HEK293T (cell line): ENCODE results near the gene LRRIQ1.
A peak's percentile ranks its signal among the peaks of the same experiment; 100 is the strongest.

Source experiments
- CTCF ChIA-PET: fragments of 350-600 bp; formaldehyde crosslinking; extraction: SDS; loops from one replicate; lab custom pipeline; 2021; ENCODE audit warnings: antibody characterized with exemption, inconsistent platforms; lab: Yijun Ruan, JAX
- POLR2A ChIA-PET: fragments of 350-600 bp; formaldehyde crosslinking; extraction: SDS; loops from one replicate; lab custom pipeline; 2020; ENCODE audit warnings: antibody characterized with exemption, inconsistent platforms; lab: Yijun Ruan, JAX
- DNase-seq: peaks from one replicate; pipeline ENCODE4 v3.0.0; 2012; ENCODE audit warnings: mixed read lengths; ENCODE audit errors: extremely low spot score
- ARNT ChIP-seq: fragments of 450-650 bp; IDR thresholded peaks from 2 replicates; pipeline ENCODE4 v1.6.1; 2017; ENCODE audit warnings: mild to moderate bottlenecking
- BHLHE40 ChIP-seq: fragments of 450-650 bp; IDR thresholded peaks from 2 replicates; pipeline ENCODE4 v1.6.1; 2016; ENCODE audit warnings: mild to moderate bottlenecking, moderate library complexity, borderline replicate concordance
- CTBP1 ChIP-seq: fragments of 450-650 bp; IDR thresholded peaks from 2 replicates; pipeline ENCODE4 v1.6.1; 2016; ENCODE audit warnings: borderline replicate concordance
- ELF4 ChIP-seq: fragments of 450-650 bp; IDR thresholded peaks from 2 replicates; pipeline ENCODE4 v1.6.1; 2017; ENCODE audit warnings: antibody characterized with exemption
- FOXA1 ChIP-seq: fragments of 450-650 bp; IDR thresholded peaks from 2 replicates; pipeline ENCODE4 v1.6.1; 2016; ENCODE audit warnings: mild to moderate bottlenecking
- FOXK2 ChIP-seq: fragments of 450-650 bp; IDR thresholded peaks from 2 replicates; pipeline ENCODE4 v1.6.1; 2016; ENCODE audit warnings: mild to moderate bottlenecking
- FOXM1 ChIP-seq: fragments of 450-650 bp; IDR thresholded peaks from 2 replicates; pipeline ENCODE4 v1.6.1; 2017; ENCODE audit warnings: mild to moderate bottlenecking, borderline replicate concordance
- HDGF ChIP-seq: fragments of 450-650 bp; IDR thresholded peaks from 2 replicates; pipeline ENCODE4 v1.6.1; 2017; ENCODE audit warnings: antibody characterized with exemption, borderline replicate concordance
- L3MBTL2 ChIP-seq: fragments of 450-650 bp; conservative IDR thresholded peaks from 2 replicates; pipeline ENCODE4 v1.6.1; 2016; ENCODE audit warnings: mild to moderate bottlenecking
- LEF1 ChIP-seq: fragments of 450-650 bp; IDR thresholded peaks from 2 replicates; pipeline ENCODE4 v1.6.1; 2017; ENCODE audit warnings: mild to moderate bottlenecking, borderline replicate concordance
- NFRKB ChIP-seq: fragments of 450-650 bp; IDR thresholded peaks from 2 replicates; pipeline ENCODE4 v1.6.1; 2016; ENCODE audit warnings: mild to moderate bottlenecking, moderate library complexity
- SP1 ChIP-seq: fragments of 450-650 bp; IDR thresholded peaks from 2 replicates; pipeline ENCODE4 v1.6.1; 2017
- SUZ12 ChIP-seq: fragments of 450-650 bp; IDR thresholded peaks from 2 replicates; pipeline ENCODE4 v1.6.1; 2016; ENCODE audit warnings: mild to moderate bottlenecking
- TARDBP ChIP-seq: fragments of 450-650 bp; IDR thresholded peaks from 2 replicates; pipeline ENCODE4 v1.6.1; 2016
- ZNF384 ChIP-seq: fragments of 450-650 bp; IDR thresholded peaks from 2 replicates; pipeline ENCODE4 v1.6.1; 2016
- TF ChIP-seq, protein P1 (sequence below): fragments of 450-650 bp; IDR thresholded peaks from 2 replicates; pipeline ENCODE4 v1.6.1; 2016

The LRRIQ1 gene

GRCh38 chr12:85017133-85017532 lies 19.0 kb upstream of the LRRIQ1 start:
- CTCF ChIA-PET = no interaction called here
- TF ChIP-seq BHLHE40 (no peak), FOXM1 (no peak), CTBP1 (no peak), ZNF384 (no peak), FOXK2 (no peak), HDGF (no peak)
- TF ChIP-seq, protein P1, sequence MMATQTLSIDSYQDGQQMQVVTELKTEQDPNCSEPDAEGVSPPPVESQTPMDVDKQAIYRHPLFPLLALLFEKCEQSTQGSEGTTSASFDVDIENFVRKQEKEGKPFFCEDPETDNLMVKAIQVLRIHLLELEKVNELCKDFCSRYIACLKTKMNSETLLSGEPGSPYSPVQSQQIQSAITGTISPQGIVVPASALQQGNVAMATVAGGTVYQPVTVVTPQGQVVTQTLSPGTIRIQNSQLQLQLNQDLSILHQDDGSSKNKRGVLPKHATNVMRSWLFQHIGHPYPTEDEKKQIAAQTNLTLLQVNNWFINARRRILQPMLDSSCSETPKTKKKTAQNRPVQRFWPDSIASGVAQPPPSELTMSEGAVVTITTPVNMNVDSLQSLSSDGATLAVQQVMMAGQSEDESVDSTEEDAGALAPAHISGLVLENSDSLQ = no peak
- POLR2A ChIA-PET = no interaction called here
- no peak for DNase-seq

DNA sequence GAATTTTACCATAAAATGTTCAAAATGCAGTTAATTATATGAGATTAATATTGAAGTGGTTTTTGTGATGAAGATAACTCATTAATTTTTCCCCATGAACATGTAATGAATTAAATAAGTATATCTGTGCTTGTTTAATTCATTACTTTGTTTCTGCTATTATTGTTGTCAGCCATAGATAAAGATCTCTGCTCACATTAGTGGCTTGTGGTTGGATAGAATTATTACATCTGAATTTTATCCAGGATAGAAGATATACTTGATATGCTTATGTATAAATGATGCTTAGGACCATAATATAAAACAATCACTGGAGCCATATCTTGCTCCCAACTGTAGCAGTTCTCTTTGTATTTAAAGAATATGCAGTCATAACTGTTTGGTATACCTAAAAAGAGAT lies 18.5 kb upstream of the LRRIQ1 start:
- ChIA-PET POLR2A (no interaction called here), CTCF (no interaction called here)
- DNase-seq = no peak
- TF ChIP-seq ARNT (no peak), NFRKB (no peak), BHLHE40 (no peak), FOXA1 (no peak), L3MBTL2 (no peak), LEF1 (no peak), SP1 (no peak), TARDBP (no peak), FOXK2 (no peak), HDGF (no peak), ZNF384 (no peak), CTBP1 (no peak), FOXM1 (no peak), SUZ12 (no peak), ELF4 (no peak)
- TF ChIP-seq, protein P1 = no peak

DNA sequence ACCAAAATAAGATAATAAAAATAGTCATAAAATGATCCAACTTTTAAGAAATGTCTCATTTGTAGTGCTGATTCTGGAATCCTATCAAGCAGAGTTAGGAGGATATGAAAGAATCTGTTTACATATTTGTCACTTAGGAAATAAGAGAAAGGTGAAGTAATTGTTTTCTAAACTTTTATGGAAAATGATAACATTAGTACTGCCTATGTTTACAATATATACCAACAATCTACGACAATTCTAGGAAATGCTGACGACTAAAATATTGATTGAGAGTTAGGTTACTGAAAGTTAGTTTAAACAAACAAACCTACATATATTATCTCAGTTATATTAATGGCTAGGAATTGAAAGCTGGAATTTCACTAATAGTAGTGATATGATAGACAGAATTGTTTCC lies 18.1 kb upstream of the LRRIQ1 start:
- TF ChIP-seq LEF1 (no peak), FOXA1 (no peak), BHLHE40 (no peak), ZNF384 (no peak), SP1 (no peak), HDGF (no peak), FOXM1 (no peak), ARNT (no peak), ELF4 (no peak), CTBP1 (no peak), NFRKB (no peak), L3MBTL2 (no peak), FOXK2 (no peak), TARDBP (no peak), SUZ12 (no peak)
- TF ChIP-seq, protein P1 = no peak
- DNase-seq = no peak
- ChIA-PET POLR2A (no interaction called here), CTCF (no interaction called here)

GRCh38 chr12:85029456-85029855 lies 6.7 kb upstream of the LRRIQ1 start:
- CTCF ChIA-PET = interaction anchor here (1.5 to 2.8 kb wide), 3 partner anchors 151 to 157 kb away, joined by 3 to 22 read pairs (median 8); no protein-coding TSS in a partner anchor
- POLR2A ChIA-PET = interaction anchor here (2.0 kb wide), 1 partner anchor 118 kb away, joined by 7 read pairs; no protein-coding TSS in a partner anchor
- peak; percentile 10 for DNase-seq
- no peak for TF ChIP-seq L3MBTL2
- TF ChIP-seq FOXA1 = no peak
- no peak for TF ChIP-seq SUZ12
- no peak for TF ChIP-seq LEF1
- TF ChIP-seq BHLHE40 = no peak
- TF ChIP-seq ARNT = no peak
- TF ChIP-seq HDGF = no peak
- TF ChIP-seq ZNF384 = no peak
- TF ChIP-seq CTBP1 = no peak
- no peak for TF ChIP-seq FOXK2
- TF ChIP-seq, protein P1 = no peak
- TF ChIP-seq NFRKB = no peak
- TF ChIP-seq FOXM1 = no peak
- TF ChIP-seq ELF4 = no peak
- no peak for TF ChIP-seq TARDBP
- no peak for TF ChIP-seq SP1

GRCh38 chr12:85036733-85037132 lies 582 bp downstream of the LRRIQ1 start:
- TF ChIP-seq FOXA1 = no peak
- no peak for TF ChIP-seq ZNF384
- no peak for TF ChIP-seq ARNT
- no peak for TF ChIP-seq ELF4
- no peak for TF ChIP-seq HDGF
- no peak for TF ChIP-seq SUZ12
- no peak for DNase-seq
- CTCF ChIA-PET = no interaction called here
- POLR2A ChIA-PET = no interaction called here

- ChIA-PET POLR2A (no interaction called here), CTCF (no interaction called here)
- TF ChIP-seq LEF1 (no peak), SP1 (no peak), TARDBP (no peak), HDGF (no peak), FOXA1 (no peak), NFRKB (no peak), SUZ12 (no peak), BHLHE40 (no peak), ARNT (no peak), FOXM1 (no peak)
- TF ChIP-seq, protein P1 = no peak
- no peak for DNase-seq
Observed at GRCh38 chr12:85041395-85041794, 5.2 kb downstream of the LRRIQ1 start.
